ENCODE results near the gene SUN5.
"Not testable (repeated sequence)": the region's sequence is repeated elsewhere in the genome, so short reads cannot be mapped to it uniquely, and the experiment has no call there.

Gene SUN5, protein sequence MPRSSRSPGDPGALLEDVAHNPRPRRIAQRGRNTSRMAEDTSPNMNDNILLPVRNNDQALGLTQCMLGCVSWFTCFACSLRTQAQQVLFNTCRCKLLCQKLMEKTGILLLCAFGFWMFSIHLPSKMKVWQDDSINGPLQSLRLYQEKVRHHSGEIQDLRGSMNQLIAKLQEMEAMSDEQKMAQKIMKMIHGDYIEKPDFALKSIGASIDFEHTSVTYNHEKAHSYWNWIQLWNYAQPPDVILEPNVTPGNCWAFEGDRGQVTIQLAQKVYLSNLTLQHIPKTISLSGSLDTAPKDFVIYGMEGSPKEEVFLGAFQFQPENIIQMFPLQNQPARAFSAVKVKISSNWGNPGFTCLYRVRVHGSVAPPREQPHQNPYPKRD

GRCh38 chr20:33004141-33004751, at the start of gene SUN5:
TSS of gene SUN5 (minus strand) at chr20:33004433. CDS start at chr20:33004340, 93 bp downstream.
- no peak for DNase-seq

DNA sequence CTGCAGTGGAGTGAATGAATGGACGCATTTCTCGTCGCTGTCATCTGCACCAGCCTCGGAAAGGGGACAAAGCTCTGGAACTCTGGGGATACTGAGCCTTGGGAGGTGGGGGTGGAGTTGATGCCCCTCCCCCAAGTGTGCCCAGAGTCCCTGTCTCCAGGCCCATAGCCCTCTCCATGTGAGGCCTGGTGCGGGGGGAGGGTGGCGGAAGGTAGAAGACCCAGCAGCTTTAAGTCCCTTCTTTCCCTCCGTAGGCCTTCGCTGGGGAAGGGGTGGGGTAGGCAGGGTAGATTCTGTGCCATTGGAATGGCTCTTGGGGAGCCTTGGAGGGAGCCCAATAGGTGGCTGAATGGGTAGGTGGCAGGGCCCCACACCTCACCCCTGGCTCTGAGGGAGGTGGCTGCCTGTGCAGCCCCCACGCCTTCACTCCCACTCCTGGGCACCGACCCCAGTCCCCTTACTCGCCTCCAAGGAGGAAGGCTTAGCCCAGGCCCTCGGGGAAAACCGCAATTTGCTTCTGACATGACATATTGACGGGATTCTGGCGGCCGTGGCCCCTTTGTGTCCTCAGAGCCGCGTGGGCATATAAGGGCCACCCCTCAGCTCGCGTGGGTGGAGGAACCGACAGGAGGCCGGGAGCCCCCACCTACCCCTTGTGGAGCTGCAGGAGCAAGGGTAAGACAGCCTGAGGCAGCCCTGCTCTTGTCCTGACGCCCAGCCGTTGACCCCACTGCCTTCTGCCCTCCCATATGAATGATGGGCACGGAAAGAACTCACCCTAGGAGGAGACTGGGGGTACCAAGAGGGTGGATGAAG, 49.3 kb upstream of the SUN5 start, which contains the start of gene BPIFB3:
BPIFB3 (plus strand) TSS at position 613 of the 816 bp plus-strand sequence. CDS start 1,533 bp downstream, outside the sequence.
- DNase-seq: no peak

DNA sequence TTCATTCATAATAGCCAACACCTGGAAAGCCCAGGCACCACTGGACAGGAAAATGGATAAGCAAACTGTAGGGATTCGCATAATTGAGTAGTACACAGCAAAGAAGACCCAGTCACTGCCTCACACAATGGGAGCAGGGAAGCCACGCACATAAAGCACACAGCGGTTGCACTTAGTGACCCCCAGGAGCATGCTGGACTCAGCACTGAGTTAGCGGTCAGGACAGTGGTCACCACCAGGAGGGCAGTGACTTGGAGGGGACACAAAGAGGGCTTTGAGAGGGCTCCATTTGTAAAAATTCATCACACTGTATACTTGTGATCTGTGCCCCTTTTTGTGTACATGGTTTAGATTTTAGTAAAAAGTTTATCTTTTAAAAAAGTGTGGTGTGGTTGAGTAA, 47.1 kb upstream of the SUN5 start:
- DNase-seq: no peak

DNA sequence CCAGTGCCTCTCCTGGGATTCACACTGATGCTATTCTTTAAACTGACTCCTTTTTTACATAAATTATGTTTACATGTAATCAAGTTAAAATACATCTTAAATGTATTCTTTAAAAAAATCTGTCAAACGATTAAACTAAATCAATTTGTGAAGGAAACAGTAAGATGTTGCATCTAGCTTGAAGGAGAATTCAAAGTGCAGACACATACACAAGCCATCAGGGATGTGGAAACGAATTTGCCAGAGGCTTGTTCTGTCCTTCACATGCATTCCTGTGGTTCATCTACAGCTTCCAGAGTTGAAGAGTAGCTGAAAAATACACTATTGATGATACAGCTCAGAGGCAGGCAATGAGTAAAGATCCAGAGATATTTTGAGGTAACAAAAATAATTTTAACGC, 42.2 kb upstream of the SUN5 start:
- no peak for DNase-seq

- not testable (repeated sequence) for DNase-seq
Measured at GRCh38 chr20:33045129-33045721, 41.0 kb upstream of the SUN5 start.

DNA sequence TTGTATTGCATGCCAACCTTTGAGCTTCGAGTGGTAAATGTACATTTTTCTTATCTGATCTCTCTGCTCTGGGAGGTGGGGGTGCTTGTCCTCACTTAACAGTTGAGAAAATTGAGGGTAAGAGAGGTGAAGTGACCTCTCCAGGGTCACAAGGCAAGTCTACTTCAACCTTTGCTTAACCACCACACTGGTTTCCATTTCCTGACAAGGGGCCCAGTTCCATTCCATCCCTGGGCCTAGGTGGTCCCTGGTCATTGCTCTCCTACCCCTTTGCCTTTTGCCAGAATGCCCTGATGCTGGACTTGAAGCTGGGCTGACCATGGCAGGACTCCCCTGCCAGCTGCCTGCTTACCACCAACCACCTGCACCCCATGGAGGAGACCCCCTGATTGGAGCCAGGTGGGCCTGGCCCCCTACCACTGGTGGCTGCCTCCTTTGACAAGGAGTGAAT, 39.5 kb upstream of the SUN5 start:
- no peak for DNase-seq

DNA sequence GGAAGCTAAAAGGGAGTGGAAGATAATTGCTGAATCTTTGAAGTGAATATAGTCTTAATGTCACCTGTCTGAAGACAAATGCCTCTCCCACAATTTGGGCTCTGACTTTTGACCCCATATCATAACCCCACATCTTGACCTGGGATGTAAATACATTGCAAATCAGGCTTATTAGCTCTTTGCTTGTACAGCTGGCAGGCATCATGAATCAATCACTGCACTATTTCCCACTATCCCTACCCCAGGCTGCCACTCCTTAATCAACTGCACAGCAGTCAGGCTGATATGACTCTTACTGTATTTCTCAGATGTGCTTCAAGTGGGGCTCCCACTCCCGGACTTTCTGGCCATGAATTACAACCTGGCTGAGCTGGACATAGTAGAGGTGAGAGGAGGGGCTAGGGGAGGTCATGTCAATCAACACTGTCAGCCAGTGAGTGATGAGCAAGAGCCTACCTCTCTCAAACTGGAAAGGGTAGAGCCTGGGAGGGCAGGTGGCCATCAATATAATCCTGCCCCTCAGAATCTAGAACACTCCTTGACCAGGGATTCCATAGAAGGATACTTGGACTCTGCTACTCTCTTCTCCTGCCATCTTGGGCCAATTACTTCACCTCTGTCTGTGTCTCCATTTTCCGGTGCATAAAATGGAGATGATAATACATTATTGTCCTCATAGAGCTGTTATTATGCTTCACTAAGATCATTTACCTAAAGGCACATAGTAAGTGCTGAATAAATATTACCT, 38.9 kb upstream of the SUN5 start:
- no peak for DNase-seq

DNA sequence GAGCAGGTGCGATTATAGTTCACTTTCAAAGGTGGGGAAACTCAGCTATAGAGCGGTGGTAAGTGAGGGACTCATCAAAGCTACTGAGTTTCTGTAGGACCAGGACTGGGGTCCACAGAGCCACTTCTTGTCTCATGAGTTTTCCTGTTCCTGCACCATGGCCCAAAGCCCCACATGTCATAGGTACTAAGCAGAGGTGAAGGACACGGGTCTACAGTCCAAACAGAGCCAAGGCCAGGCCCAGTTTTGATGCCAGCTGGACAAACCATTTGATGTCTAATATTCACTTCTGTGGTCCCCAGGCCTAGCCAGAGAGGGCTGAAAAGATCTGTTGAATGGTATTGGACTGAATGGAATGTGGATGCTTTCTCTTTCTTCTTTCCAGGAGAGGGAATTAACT, 38.2 kb upstream of the SUN5 start:
- no peak for DNase-seq

DNA sequence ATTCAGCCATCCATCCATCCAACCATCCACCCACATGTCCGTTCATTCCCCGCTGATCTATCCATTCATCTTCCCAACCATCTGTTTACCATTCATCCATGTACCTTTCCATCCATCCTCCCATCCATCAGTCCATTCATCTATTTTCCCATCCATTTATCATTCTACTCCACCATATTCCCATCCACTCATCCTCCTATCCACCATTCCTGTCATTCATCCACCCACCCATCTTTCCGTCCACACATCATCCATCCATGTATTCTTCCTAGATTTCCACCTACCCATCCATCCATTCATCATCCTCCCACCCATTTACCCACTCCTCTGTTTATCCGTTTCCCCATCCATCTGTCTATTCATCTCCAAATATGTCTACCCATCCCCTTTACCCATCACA, 34.0 kb upstream of the SUN5 start:
- no peak for DNase-seq

GRCh38 chr20:33037456-33037855, 33.2 kb upstream of the SUN5 start:
- no peak for DNase-seq

- DNase-seq: no peak
Measured at GRCh38 chr20:33034901-33035492, 30.8 kb upstream of the SUN5 start.

DNA sequence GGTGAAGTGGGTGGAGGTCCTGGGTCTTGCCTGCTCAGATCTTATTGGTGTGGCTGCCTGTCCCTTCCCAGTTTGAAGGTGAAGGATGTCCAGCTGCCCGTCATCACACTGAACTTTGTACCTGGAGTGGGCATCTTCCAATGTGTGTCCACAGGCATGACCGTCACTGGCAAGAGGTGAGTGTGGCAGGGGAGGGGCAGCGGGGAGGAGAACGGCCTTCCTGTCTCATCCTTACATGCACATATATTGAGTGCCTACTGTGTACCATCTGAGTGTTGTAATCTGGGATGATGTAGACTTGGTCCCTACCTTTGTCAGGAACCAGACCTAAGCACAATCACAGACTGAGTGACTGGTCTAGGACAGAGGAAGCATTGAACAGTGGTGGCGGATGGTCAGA, 29.9 kb upstream of the SUN5 start:
- no peak for DNase-seq

DNA sequence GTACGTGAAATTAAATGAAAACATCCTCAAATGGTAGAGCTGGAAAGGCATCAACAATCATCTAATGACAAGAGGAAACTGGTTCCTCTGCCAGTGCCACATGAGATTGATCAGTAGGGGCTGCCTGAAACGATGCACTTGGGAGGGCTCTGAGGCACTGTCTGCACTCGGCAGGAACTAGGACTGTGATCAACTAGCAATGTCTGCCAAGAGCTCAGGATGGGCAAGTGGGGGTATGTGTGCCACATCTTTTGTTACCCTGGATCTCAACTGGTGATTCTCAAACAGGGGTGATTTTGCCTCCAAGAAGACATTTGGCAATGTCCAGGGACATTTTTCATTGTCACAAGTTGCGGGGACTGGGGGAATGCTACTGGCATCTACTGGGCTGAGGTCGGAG, 29.1 kb upstream of the SUN5 start:
- DNase-seq: no peak

- DNase-seq: no peak
Measured at GRCh38 chr20:33032555-33032954, 28.3 kb upstream of the SUN5 start.

DNA sequence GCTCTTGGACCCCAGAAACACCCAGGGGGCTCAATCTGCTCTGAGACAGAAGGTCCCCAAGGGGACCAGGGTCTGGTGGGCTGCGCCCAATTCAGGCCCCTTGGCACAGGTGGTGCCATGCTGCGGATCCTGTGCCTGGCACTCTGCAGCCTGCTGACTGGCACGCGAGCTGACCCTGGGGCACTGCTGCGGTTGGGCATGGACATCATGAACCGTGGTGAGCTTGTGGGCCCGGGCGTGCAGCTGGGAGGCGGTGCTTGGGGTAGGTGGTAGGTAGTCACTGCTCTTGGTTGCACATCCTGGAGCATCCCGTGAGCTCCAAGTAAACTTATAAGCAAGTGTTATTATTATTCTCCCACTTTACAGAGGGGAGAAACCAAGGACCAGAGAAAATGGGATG, 27.3 kb upstream of the SUN5 start, which contains the start of gene BPIFB6:
BPIFB6 (plus strand) TSS at position 118 of the 400 bp plus-strand sequence; CDS start at position 118, 0 bp downstream.
- no peak for DNase-seq

DNA sequence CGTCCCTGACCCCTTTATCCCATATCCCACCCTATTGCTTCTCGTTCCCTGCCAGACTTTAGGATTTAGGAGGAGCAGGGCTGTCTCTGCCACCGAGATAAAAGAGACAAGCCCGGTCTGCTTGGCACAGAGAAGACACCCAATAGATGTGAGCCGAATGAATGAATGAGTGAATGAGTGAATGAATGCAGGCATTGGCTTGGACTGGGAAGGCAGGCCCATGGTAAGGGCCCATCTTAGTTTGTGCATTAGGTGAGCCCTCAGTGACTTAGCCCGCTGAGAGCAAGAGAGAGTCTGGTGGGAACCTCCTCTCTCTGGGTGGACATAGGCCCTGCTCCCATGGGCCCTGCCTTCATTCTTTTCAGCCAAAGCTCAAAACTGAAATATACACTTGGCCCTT, 26.3 kb upstream of the SUN5 start:
- no peak for DNase-seq

DNA sequence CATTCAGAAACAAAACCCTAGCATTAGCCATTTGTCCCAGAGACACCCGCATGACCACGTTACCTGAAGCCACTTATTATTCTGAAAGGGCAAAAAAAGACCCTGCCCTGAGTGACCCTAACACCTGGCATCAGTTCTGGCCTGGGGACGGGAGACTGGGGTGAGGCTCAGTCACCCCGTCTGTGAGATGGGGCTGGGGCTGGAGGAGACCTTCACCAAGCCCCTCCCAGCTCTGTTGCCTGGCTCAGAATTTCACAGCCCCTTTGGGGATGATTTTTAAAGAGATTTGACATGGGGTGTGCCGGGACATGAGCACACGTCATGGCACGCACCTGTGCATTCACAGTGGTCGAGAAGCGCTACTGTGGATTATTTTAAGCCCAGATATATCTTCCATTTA, 25.8 kb upstream of the SUN5 start:
- DNase-seq: no peak

GRCh38 chr20:33028875-33029274, 24.6 kb upstream of the SUN5 start:
- no peak for DNase-seq

DNA sequence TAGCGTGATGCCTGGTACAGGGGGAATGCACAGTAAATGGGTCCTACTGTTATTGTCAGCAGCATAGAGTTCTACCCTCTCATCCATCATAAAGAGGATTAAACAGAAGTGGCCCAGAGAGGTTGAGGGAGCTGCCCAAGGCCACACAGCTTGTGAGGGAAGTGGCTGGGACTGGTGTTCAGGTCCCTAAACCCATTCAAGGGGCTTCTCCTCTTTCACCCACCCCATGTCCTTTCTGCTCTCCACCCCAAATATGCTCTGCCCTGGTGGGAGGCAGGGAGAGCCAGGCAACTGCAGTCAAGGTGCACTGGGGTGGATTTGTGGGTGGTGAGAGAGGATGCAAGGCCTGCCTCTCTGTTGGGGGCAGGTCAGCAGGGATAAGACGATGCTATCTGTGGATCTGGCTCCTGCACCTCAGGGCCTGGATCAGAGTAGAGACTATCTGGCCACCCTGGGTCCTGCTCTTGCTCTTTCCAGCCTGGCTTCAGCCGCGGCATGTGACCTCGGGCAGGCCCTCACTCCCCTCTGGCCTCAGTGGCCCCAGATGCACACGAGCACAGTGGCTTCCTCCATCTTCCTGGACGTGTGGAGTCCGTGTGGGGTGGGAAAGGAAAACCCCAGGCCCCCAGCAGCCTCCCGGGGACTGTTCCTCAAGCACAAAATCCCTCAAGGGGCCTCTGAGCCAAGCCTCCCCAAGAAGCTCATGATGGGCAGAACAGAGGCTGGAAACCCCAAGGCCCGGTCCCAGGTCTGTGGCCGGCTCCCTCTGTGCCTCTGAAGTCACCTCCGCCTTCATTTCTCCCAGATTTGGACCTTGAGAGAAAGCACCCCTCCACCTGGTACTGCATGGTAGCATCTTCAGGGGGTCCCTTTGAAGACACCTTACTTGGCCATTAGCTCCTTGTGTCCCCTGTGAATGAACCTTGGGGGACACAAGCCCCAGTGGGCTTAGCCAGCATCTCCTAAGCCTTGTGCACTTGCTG, 23.8 kb upstream of the SUN5 start:
- no peak for DNase-seq
